Stimulated activated CD8-positive, alpha-beta memory T cell treated with anti-CD3 and anti-CD28 coated beads, Interleukin-2, amount 100 ng/mL, for 48 hours (primary cell): ENCODE results near the gene SENP8.
A peak's percentile ranks its signal among the peaks of the same experiment; 100 is the strongest.
"Not testable (repeated sequence)": the region's sequence is repeated elsewhere in the genome, so short reads cannot be mapped to it uniquely, and the experiment has no call there.

Experiments used
- DNase-seq, 2 donors: peaks; one replicate each; pipeline ENCODE4 v3.0.0-alpha.2; 2020; ENCODE audit warnings: low read depth in 2 of 2

The SENP8 gene

GRCh38 chr15:72155635-72156616 is 37.7 kb downstream of the SENP8 start:
- peak; percentile 61 to 71 for DNase-seq

- no peak for DNase-seq
Observed at GRCh38 chr15:72156928-72157327, 38.7 kb downstream of the SENP8 start.

- DNase-seq: no peak
Observed at GRCh38 chr15:72160696-72161245, 42.6 kb downstream of the SENP8 start.

GRCh38 chr15:72161361-72162132 is 43.3 kb downstream of the SENP8 start:
- DNase-seq: no peak

GRCh38 chr15:72162569-72162968 is 44.4 kb downstream of the SENP8 start:
- DNase-seq: no peak

- DNase-seq: no peak
Observed at GRCh38 chr15:72163719-72164118, 45.5 kb downstream of the SENP8 start.

- no peak for DNase-seq
Observed at GRCh38 chr15:72166716-72167417, 48.7 kb downstream of the SENP8 start.

- no peak for DNase-seq
Observed at GRCh38 chr15:72167445-72167844, 49.2 kb downstream of the SENP8 start.

GRCh38 chr15:72168131-72168807 is 50.1 kb downstream of the SENP8 start:
- no peak for DNase-seq

- no peak for DNase-seq
Observed at GRCh38 chr15:72168808-72169190, 50.6 kb downstream of the SENP8 start.

GRCh38 chr15:72169236-72169920 is 51.2 kb downstream of the SENP8 start:
- DNase-seq: no peak

- no peak for DNase-seq
Observed at GRCh38 chr15:72169921-72170611, 51.9 kb downstream of the SENP8 start.

GRCh38 chr15:72170691-72171090 is 52.5 kb downstream of the SENP8 start:
- no peak for DNase-seq

GRCh38 chr15:72171978-72172377 is 53.8 kb downstream of the SENP8 start:
- DNase-seq: not testable (repeated sequence)

- DNase-seq: no peak
Observed at GRCh38 chr15:72172796-72173195, 54.6 kb downstream of the SENP8 start.

- no peak for DNase-seq
Observed at GRCh38 chr15:72173401-72173800, 55.2 kb downstream of the SENP8 start.

- DNase-seq: no peak
Observed at GRCh38 chr15:72173864-72174550, 55.8 kb downstream of the SENP8 start.

- no peak for DNase-seq
Observed at GRCh38 chr15:72174551-72175165, 56.5 kb downstream of the SENP8 start.
